ENCODE results near the gene TXK.

TXK gene

DNA sequence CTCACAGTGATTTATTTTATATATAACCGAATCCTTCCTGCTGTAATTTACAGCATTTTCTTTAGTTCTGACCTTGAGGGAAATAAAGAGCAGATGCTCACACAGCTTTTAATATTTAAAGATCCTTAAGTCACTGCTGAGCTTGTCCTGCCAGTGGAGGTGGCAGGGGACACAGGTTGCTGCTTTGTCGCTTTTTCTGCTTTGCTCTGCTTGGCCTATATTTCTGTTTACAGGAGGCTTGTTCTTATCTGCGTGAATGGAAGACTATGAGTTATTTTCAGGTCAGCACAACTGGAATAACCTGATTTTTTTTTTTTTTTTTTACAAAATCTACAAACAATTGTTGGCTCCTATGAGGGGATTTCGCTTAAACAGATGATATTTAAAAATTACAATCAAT, 2.3 kb downstream of the TXK start:
- no peak overlapping the region for H3K4me3 ChIP-seq (ENCODE audit: severe bottlenecking)
- TF ChIP-seq, protein P1, sequence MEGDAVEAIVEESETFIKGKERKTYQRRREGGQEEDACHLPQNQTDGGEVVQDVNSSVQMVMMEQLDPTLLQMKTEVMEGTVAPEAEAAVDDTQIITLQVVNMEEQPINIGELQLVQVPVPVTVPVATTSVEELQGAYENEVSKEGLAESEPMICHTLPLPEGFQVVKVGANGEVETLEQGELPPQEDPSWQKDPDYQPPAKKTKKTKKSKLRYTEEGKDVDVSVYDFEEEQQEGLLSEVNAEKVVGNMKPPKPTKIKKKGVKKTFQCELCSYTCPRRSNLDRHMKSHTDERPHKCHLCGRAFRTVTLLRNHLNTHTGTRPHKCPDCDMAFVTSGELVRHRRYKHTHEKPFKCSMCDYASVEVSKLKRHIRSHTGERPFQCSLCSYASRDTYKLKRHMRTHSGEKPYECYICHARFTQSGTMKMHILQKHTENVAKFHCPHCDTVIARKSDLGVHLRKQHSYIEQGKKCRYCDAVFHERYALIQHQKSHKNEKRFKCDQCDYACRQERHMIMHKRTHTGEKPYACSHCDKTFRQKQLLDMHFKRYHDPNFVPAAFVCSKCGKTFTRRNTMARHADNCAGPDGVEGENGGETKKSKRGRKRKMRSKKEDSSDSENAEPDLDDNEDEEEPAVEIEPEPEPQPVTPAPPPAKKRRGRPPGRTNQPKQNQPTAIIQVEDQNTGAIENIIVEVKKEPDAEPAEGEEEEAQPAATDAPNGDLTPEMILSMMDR (IDR thresholded peaks at IDR 0.05; ENCODE audit: poor library complexity, severe bottlenecking): no peak
- DNase-seq (ENCODE audit: low spot score) (no peak), ATAC-seq (ENCODE audit: low read depth) (no peak)
- no peaks in the 10 kb centered on the region for H3K36me3 ChIP-seq (ENCODE audit: low read depth)
- no peaks in the 10 kb centered on the region for H3K9me3 ChIP-seq (ENCODE audit: severe bottlenecking)
- no peaks in the 10 kb centered on the region for H3K27me3 ChIP-seq (ENCODE audit: insufficient read depth, poor library complexity, severe bottlenecking)
- peaks cover 15% of the 10 kb centered on the region for H3K4me1 ChIP-seq (ENCODE audit: insufficient read depth, poor library complexity, severe bottlenecking)
- H3K27ac ChIP-seq (ENCODE audit: poor library complexity, severe bottlenecking): no peak overlapping the region

DNA sequence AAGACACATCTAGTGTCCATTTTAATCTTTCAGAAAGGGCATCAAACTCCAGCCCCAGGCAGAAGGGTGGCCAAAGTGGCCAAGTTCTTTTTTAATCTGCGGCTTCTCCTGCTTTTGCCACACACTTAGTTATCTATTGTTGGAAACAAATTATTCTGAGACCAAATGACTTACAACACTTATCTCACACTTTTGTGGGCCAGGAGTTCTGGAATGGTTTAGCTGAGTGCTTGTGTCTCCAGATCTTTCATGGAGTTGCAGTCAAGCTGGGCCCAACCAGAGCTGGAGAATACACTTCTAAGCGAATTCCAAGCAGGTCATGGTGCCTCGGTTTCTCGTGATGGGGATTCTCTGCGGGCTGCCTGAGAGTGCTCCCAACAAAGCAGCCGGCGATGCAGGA, 4.0 kb downstream of the TXK start:
- Histone ChIP-seq H3K9me3 (ENCODE audit: severe bottlenecking) (no peaks in the 10 kb centered on the region), H3K27me3 (ENCODE audit: insufficient read depth, poor library complexity, severe bottlenecking) (no peaks in the 10 kb centered on the region), H3K36me3 (ENCODE audit: low read depth) (no peaks in the 10 kb centered on the region), H3K4me1 (ENCODE audit: insufficient read depth, poor library complexity, severe bottlenecking) (peaks cover 15% of the 10 kb centered on the region), H3K27ac (ENCODE audit: poor library complexity, severe bottlenecking) (no peak overlapping the region), H3K4me3 (ENCODE audit: severe bottlenecking) (no peak overlapping the region)
- TF ChIP-seq, protein P1 (IDR thresholded peaks at IDR 0.05; ENCODE audit: poor library complexity, severe bottlenecking): no peak
- ATAC-seq (ENCODE audit: low read depth) (no peak), DNase-seq (ENCODE audit: low spot score) (no peak)

DNA sequence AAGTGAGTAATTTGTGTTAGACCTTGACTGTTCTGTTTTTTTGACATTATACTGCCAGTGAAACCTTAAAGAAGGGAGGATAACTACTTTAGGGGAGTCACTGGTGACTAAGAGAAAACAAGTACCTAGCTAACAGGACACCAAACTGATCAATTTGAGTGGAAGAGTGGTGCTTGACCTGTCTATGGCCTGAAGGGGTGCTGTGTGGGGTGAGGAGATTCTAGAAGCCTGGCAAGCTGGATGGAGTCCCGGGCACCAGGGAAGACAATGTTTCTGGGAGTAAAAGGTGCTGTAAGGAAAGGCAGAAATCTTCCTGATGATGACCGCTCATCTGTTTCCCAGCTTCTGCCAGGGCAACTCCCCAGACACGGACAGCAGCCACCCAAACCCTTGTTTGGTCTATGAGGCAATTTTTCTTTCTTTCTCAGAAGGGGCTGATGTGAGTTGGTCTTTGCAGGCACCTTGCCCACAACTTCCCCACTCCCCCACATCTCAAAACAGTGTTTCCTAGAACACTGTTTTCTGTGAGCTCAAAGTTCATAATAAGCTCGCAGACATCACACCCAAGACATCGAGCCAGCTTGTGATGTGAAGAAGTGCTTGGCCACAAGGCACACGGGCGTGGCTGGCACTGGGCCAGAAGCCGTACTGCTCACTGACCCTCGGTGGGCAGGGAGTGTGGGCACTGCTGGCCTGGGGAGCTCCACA, 4.6 kb downstream of the TXK start:
- no peak overlapping the region for H3K27ac ChIP-seq (ENCODE audit: poor library complexity, severe bottlenecking)
- no peaks in the 10 kb centered on the region for H3K36me3 ChIP-seq (ENCODE audit: low read depth)
- no peaks in the 10 kb centered on the region for H3K27me3 ChIP-seq (ENCODE audit: insufficient read depth, poor library complexity, severe bottlenecking)
- H3K9me3 ChIP-seq (ENCODE audit: severe bottlenecking): no peaks in the 10 kb centered on the region
- no peak for ATAC-seq (ENCODE audit: low read depth)
- peaks cover 15% of the 10 kb centered on the region for H3K4me1 ChIP-seq (ENCODE audit: insufficient read depth, poor library complexity, severe bottlenecking)
- DNase-seq (ENCODE audit: low spot score): no peak
- TF ChIP-seq, protein P1 (IDR thresholded peaks at IDR 0.05; ENCODE audit: poor library complexity, severe bottlenecking): no peak
- no peak overlapping the region for H3K4me3 ChIP-seq (ENCODE audit: severe bottlenecking)

DNA sequence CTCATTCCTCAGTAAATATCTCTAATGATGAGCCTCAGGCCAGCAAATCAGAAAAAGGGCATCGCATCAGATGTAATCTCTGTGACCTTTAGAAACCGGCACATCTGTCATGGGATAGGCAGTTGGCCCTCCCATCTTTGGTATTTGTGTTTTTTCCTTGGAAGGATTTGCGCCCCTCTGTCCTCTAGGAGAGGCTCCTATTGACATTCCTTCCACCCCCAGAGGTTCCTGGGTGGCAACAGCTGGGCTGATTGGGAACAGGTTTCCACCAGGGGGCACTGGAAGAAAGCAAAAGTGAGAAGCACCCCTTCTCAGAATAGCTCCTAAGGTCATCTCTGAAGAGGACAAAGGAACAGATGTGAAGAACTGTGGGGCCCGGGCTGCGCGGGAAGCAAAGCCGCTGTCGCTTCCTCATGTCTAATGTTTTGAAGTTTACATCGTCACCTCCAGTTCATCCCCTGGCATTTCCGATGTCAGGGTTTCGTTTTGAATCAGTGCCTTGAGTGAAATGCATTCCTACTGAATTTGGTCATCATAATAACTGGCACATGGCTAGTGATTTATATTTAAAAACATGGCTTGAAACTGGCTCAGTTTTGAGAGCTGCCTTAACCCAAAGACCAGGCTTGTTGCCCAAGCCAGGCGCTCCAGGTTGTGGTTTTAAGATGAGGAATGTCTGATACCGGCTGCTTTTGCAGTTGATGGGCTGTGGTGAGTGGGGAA, 6.2 kb downstream of the TXK start:
- no peaks in the 10 kb centered on the region for H3K36me3 ChIP-seq (ENCODE audit: low read depth)
- TF ChIP-seq, protein P1 (IDR thresholded peaks at IDR 0.05; ENCODE audit: poor library complexity, severe bottlenecking): peak; percentile 73
- no peaks in the 10 kb centered on the region for H3K27me3 ChIP-seq (ENCODE audit: insufficient read depth, poor library complexity, severe bottlenecking)
- H3K27ac ChIP-seq (ENCODE audit: poor library complexity, severe bottlenecking): peak overlapping the region; percentile 42
- peaks cover 15% of the 10 kb centered on the region for H3K4me1 ChIP-seq (ENCODE audit: insufficient read depth, poor library complexity, severe bottlenecking)
- H3K9me3 ChIP-seq (ENCODE audit: severe bottlenecking): no peaks in the 10 kb centered on the region
- DNase-seq (ENCODE audit: low spot score) (peak; percentile 64), ATAC-seq (ENCODE audit: low read depth) (peak; percentile 90)
- H3K4me3 ChIP-seq (ENCODE audit: severe bottlenecking): no peak overlapping the region

DNA sequence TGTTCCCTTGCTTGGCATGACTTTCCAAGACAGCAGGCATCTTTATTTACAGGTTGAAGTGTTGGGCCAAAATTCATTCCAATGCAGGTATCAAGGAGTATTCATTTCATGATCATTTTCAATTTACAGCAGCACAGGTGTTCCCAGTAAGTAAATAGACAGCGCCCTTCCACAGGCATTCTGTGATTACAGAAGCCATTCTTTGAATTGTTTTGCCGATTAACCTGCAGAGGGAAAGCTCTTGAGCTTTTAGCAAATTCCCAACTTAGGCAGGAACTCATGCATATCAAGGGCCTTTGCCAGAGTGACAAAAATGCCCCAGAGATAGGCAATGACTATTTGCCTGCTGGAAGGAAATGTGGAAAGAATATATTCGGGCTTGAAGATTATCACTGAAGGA, 6.8 kb downstream of the TXK start:
- TF ChIP-seq, protein P1 (IDR thresholded peaks at IDR 0.05; ENCODE audit: poor library complexity, severe bottlenecking): no peak
- no peaks in the 10 kb centered on the region for H3K9me3 ChIP-seq (ENCODE audit: severe bottlenecking)
- no peaks in the 10 kb centered on the region for H3K36me3 ChIP-seq (ENCODE audit: low read depth)
- H3K4me3 ChIP-seq (ENCODE audit: severe bottlenecking): no peak overlapping the region
- H3K27me3 ChIP-seq (ENCODE audit: insufficient read depth, poor library complexity, severe bottlenecking): no peaks in the 10 kb centered on the region
- peaks cover 15% of the 10 kb centered on the region for H3K4me1 ChIP-seq (ENCODE audit: insufficient read depth, poor library complexity, severe bottlenecking)
- DNase-seq (ENCODE audit: low spot score) (no peak), ATAC-seq (ENCODE audit: low read depth) (no peak)
- peak overlapping the region; percentile 42 for H3K27ac ChIP-seq (ENCODE audit: poor library complexity, severe bottlenecking)

Measured in RWPE2 (cell line).